NCI-H1092 (cell line): ENCODE measurements around the gene TMPRSS6.
A peak's percentile ranks its signal among the peaks of the same experiment; 100 is the strongest.

Experiments used
- DNase-seq: peaks from one replicate; lab custom pipeline; 2025; lab: John Stamatoyannopoulos, UW

The TMPRSS6 gene

GRCh38 chr22:37028692-37029674 lies 80.5 kb downstream of the TMPRSS6 start:
- no peak for DNase-seq

GRCh38 chr22:37027556-37027955 lies 82.0 kb downstream of the TMPRSS6 start:
- no peak for DNase-seq

GRCh38 chr22:37026325-37026724 lies 83.2 kb downstream of the TMPRSS6 start:
- DNase-seq: no peak

DNA sequence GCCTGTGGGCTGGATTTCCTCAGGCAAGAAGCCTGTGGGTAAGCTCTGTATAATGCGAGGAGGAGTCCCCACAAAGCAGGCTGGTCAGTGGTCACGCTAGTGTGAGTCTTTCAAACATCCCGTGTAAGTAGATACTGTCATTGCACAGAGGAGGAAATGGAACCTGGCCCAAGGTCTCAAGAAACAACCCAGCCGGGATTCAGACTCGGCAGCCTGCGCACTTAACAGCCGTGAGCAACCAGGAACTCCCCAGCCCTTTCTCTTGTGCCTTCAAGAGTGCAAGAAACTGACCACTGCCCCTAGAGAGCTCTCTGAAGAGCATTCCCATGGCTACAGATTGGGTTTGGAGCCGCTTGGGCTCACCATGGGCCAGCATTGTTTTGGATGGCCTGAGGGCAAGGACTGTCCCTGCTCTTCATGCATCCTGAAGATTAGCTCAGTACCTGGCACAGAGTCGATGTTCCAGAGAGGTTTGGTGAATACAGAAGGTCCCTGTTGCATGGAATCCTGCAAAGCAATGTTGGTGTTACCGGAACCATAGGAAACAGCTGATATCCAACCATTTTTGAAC lies 83.9 kb downstream of the TMPRSS6 start:
- no peak for DNase-seq

GRCh38 chr22:37024339-37025157 lies 85.0 kb downstream of the TMPRSS6 start:
- no peak for DNase-seq

DNA sequence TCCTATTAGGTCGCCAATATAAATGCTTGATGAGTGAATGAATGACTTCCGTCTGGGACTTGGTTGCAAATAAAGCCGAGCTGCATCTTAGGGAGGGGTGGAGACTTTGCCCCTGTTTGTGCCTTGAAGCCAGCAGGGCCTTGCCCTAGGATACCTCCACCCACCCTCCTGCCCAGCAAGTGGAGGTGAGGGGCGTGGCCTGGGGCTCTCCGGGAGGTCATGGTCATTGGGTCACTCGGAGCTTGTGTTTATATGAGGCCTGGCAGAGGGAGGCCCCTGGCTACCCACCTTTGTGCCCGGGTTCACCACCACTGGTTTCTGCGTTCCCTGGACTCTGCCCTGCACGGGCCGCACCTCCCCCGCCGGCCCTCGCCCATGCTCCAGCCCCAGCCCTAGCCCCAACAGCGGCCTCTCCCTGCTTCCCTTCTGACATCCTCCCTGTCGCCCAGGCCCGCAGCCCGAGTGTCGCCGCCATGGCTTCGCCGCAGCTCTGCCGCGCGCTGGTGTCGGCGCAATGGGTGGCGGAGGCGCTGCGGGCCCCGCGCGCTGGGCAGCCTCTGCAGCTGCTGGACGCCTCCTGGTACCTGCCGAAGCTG lies 85.7 kb downstream of the TMPRSS6 start:
- no peak for DNase-seq

DNA sequence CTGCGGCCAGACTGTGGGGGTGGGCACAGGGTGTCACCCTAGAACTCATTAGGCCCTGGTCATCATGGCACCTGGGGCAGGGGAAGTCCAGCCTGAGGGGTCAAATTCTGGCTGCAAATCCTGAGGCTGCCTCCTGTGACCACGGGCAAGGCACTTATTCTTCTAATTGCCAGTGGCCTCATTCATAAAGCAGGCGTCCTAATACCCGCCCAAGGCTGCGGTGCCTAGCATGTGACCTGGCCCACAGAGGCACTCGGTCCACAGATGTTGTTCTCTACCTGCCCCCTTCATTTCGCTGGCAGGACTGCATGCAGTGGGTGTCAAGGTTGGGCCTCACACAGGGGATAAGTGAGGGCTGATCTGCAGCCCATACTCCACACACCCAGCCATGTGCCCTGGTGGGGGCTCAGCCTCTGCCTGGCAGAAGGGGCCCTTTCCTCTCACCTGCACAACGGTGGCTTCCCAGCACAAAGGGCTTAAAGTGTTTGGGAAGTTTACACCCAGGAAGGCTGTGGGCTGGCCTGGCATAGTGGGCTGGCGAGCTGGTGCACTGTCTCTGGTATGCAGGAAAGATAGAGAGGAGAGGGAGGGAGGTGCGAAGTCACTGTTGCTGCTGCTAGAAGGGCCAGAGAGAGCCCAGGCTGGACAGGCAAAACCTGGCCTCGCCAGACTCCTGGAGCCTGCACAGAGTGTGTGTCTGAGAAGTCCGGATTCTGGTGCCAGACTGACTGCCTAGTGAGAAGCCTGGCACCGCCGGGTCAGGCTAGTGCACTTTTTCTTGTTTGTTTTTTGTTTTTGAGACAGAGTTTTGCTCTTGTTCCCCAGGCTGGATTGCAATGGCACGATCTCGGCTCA lies 86.8 kb downstream of the TMPRSS6 start:
- no peak for DNase-seq

DNA sequence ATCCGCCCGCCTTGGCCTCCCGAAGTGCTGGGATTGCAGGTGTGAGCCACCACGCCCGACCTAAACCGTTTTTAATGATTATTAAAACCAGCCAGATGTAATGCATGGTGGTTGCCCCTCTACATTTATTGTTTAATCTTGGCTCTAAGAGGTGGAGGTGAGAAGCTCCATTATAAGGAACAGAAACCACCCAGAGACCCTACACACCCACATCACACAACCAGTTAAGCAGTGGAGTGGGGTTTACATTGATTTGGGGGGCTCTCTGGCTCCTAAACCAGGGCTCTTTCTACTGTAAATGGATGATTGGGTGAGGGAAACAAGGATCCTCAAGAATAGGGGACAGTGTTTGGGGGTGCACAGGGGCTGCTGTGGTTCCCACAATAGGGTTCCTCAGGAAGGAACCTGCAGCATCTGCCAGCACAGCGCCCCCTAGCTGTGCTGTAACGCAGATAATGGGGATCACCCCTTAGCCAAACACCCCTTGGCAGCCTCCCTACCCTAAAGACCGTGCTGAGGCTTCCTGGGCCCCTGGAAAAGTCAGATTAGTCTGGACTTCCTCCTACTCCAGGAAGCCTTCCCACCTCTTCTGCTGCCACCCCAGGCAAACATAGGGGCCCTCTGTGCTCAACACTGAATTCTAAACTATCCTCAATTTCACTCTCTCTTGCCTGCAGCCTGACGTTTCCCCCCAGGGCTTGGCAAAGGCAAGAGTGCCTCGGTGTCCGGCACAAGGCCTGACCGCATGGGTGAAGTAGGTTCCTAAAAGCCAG lies 87.6 kb downstream of the TMPRSS6 start:
- DNase-seq: no peak

- no peak for DNase-seq
These were observed 88.5 kb downstream of the TMPRSS6 start for GRCh38 chr22:37021041-37021440.

DNA sequence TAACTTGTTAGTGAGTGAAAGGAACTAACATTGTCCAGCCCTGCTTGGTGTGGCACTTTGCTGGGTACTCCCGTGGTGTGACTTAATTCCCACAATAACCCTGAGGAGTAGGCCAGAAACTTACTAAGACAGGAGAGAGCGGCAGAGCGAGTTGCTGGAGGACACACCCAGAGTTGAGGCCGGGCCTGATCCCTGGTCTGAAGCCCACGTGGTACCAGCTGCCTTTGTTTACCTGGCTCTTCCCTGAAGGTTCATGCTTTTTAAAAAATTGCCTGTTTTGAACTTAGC lies 89.4 kb downstream of the TMPRSS6 start:
- DNase-seq: no peak

DNA sequence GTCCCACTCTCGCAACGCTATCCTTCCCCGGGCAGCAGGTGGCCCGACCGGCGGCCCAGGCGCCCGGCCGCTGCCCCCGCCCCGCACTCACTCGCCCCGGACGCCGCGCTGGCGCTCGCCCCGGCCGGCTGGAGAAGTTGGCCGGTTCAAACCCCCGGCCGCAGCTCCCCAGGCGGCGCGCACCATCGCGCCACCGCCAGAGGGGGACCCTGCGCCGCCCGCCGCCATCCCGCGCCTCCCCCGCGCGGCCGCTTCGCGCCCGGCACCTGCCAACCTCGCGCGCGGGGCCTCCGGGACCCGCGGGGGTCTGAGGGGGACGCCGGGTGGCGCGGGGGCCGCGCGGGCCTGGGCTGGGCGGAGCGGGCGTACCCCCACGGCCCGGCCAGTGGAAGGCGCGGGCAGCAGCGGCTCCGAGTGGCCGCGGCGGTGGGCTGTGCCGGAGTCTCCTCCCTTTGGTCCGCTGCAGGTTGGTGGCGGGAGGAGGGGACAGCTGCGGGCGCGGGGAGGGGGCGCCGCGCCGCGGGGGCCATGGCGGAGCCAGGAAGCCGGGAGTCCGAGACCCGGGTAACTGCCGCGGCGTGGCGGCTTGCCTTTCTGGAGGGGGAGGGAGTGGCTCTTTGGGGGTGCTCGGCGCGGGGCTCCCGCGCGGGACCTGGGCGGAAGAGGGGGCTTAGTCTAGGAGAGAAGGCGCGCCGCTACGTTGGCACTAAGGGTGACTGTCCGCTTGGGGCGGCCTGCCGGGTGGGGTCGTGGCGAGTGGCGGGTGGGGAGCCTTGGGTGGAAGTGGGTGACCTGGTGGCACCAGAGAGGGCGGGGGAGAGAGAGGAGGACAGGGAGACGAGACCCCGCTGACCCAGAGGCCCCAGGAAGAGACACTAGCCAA lies 90.0 kb downstream of the TMPRSS6 start, which contains the start of the genes MPST and TST:
MPST (plus strand) TSS at position 434 of the 883 bp plus-strand sequence; CDS start at position 529, 95 bp downstream.
TST (minus strand) TSS at position 139 of the 883 bp plus-strand sequence. CDS start 715 bp downstream, outside the sequence.
- peak; percentile 60 for DNase-seq

DNA sequence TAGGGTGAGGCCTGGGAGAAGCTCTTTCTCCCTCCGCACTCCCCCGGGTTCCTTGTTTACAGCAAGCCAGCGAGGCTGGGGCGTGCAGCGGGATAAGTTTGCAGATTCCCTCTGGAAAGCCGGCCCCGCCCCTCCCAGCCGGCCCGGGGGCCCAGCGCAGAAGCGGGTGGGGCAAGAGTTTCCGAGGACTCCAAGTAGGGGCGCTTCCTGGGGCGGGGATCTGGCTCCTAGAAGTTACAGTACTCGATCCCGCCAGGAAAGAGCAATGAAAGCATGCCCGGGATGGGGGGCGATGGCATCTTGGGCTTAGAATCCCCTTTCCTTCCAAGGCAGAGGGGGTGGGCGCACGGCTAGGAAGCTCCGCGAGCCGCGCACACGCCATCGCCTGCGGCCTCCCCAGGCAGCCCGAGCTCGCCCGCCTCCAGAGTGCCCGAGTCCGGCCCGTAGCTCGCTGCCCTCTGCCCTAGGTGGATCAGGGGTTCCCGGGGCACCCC lies 90.7 kb downstream of the TMPRSS6 start:
- DNase-seq: no peak

DNA sequence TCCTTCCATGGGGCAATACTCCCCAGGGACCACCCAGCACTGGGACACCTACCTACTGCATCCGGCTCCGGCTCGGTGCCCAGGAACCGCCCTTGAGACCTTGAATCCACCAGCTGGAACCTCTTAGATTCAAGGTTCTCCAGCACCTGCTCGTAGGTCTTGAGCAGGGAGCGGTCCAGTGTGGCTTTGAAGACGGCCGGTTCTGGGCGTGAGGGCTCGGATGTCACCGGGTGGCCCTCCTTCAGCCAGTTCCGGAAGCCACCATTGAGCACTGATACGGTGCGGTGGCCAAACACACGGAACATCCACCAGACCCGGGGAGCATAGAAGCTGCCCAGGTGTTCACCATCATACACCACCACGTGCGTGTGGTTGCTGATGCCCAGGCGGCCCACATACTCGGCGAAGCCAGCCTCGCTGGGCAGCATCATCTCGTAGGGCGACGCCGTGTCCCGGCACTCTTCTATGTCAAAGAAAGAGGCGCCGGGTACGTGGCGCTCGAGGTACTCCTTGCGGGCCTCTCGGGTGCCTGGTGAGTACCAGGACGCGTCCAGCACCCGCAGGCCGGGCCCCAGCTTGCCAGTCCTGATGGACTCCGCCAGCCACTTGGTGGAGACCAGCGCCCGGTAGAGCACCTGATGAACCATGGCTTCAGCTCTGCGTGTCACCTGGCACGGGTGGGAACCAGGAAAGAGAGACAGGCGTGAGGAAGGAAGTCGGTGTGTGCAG lies 91.3 kb downstream of the TMPRSS6 start:
- no peak for DNase-seq

GRCh38 chr22:37017356-37017755 lies 92.2 kb downstream of the TMPRSS6 start:
- DNase-seq: no peak

GRCh38 chr22:37016134-37016910 lies 93.2 kb downstream of the TMPRSS6 start:
- DNase-seq: no peak

- DNase-seq: no peak
These were observed 94.0 kb downstream of the TMPRSS6 start for GRCh38 chr22:37015587-37015878.
